HG03139 (cell line): Measurements from ENCODE around the gene RELL1.

ENCODE experiments used
- ATAC-seq: cut with Tn5 transposase; IDR thresholded peaks from one replicate; pipeline ENCODE4 v1.9.1; 2021; ENCODE audit not compliant: unreplicated experiment

The RELL1 gene

DNA sequence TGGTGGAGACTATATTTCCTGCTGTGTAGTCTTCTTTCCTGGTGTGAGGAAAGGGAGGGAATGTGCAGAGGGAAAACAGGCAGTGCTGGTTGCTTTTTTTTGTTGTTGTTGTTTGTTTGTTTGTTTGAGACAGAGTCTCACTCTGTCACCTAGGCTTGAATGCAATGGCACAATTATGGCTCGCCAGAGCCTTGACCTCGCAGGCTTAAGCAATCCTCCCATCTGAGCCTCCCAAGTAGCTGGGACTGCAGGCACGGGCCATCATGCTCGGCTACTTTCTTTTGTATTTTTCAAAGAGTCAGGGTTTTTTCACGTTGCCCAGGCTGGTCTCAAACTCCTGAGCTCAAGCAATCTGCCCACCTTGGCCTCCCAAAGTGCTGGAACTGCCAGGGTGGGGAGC, 82.5 kb downstream of the RELL1 start:
- no peak for ATAC-seq

DNA sequence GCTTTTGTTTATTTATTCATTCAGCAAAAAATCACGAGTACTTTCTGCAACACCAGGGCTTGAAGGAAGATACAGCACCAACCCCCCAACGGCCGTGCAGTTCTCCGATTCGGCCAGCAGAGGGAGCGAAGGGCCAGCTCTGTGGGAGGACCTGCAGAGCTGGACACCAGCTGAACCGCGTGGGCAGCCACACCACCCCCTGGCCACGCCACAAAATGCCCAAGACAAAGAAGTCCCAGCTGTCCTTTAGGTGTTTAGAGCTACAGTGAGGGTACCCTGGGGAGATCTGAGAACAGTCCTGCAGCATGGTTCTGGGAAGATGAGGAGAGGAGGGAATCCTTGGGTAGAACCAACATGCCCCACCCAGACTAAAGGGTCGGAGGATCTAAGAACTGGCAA, 83.1 kb downstream of the RELL1 start:
- ATAC-seq = peak; percentile 51

DNA sequence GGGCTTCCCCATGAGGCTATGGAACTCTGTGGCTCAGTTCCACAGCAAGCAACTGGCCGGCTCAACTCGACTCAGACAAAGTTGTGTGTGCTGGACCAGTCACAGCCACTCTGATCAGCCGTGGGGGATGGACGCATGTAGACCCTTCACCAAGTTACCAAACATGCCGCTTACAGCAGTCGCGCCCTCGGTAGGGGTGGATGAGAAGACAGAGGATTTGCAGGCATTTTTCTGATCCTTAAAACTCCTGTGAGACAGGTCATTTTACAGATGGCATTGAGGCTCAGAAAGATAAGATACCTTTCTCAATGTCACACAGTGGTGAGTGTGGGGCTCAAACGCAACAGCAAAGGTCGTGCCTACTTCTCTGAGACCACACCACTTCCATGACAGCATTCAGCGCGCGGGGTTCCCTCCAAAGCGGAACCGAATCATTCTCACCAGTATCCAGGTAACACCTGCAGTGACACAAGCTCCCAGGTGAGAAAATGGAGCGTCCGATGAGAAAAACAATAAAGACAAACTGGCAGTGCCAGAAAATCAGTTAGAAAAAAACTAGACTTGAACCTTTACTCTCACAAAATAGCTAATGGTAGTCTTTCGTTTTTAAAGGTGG, 83.6 kb downstream of the RELL1 start:
- ATAC-seq = no peak

DNA sequence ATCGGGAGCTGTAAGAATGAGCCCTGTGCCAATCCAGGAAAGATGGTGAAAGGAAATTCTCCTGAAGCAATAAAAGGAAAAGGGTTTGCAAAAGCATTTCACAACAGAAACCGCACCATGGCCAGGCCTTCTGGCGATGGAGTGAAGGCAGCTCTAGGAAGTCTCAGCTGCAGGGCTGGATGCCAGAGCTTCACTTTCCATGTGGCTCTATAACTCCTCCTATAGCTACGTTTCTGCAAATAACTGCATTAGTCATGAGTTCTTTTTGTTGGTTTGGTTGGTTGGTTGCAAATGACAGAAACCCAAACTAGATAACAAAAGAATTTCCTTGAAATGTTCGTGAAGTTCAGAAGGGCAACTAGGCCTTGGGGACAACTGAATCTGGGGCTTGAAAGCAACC, 84.6 kb downstream of the RELL1 start:
- ATAC-seq = no peak

DNA sequence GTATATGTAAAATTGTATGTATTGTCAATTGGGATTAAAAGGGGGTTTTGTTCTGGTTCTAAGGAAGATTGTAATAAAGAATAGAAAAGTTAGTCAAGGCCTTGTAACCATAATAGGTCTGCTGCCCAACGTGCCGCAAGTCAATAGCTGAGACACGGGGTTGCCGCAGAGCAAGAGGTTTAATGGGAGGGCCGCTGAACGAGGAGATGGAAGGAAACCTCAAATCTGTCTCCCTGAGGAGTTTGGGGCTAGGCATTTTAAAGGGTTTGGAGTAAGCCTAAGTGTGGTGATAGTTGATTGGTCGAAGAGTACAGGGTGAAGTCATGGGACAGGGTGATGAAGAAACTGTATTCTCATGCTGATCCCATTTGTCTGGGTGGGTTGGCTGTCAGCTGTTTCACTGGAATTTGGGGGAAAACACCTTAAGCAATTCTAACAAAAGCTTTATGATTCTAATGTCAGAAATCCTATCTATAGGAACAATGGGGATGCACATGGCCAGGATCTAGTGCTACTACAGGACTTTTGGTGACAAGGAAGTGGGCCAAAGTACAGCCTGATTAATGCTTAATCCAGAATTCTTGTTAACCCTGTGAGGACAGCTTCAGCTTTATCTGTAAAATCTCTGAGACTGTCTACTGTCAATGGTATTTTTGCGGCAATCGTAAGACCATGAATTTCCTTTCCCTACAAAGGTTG, 86.9 kb downstream of the RELL1 start:
- no peak for ATAC-seq

DNA sequence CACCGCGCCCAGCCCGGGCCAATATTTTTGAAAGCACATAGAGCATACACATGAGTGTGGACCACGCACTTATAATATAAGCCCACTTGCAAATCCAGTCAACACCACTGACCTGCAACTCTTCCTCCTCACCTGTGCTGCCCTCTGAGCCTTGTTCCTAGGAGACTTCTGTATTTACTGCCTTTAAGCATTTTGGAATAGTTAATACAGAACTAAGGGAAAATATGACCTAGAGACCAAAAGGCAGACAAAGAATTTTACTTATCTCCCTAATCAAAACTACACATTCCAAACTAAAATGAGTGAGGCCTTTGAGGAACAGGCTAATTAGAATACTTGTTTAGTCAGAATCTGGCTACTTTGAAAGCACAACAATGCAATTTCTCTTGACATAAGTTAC, 89.1 kb downstream of the RELL1 start:
- no peak for ATAC-seq

DNA sequence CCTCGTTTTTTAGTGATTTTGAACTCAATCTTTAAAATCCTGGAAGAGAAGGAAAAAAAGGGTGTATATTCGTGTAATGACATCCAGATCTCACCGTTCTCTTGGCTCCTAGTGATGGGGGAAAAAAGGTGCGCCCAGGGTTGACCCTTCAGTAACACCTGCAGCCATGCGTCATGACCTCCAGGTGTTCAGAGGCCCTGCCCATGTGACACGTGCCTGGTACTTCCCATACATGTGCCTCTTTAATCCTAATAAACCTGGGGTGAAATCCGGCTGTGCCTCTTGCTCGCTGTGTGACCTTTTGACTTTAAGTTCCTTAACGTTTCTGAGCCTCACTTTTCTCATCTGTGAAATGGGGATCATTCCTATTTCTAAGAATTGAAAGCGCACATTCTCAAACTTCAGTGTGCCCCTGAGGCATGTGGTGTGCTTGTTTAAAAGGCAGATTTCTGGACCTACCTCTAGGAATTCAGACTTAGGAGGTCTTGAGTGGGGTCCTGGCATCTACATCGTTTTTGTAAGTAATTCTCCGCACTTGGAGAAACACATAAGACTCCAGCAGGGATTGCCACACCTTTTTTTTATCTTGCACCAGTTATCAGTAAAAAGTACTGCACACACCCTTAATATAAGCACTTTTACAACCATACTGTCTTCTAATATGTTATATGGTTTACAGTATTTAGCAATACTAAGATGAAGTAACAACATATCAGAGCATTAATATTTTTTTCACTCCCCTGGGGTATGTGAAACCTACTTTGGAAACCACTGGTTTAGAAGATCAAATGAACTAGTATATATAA, 90.1 kb downstream of the RELL1 start:
- no peak for ATAC-seq

DNA sequence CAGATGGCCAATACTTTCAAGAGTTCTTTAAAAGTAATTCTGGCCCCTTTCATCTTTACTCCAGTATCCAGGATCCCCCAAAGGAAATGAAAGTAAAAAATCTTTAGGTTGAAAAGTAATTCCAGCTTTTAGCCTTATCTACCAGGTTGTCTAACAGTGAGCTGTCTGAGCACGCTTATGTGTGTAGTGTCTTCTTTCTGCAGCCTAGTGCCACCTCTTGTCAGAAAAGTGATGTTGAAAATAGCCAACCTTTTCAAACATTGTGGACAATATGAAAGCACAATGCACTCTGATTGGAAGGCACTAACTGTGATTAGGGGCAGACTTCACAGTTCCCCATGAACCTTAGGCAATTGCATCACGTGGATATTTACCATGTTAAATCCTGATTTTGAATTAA, 92.1 kb downstream of the RELL1 start:
- ATAC-seq = no peak

DNA sequence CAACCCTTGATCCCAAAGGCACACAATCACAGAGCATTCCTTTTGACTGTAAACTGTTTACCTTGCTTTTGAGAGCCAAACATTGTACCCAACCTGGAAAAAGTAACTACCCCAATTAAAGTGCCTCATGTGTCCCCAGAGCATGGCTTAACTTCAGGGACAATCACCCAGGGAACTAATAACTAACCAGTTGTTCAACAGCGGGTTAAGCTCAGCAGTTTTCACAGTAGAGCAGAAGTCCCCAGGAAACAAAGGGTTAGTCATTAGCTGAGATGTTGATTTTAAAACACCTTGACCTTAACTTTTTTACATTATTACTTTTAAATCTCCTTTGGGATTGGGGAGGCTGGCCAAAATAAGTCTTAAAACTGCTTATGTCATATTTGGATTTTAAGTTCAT, 94.8 kb downstream of the RELL1 start:
- ATAC-seq = no peak

DNA sequence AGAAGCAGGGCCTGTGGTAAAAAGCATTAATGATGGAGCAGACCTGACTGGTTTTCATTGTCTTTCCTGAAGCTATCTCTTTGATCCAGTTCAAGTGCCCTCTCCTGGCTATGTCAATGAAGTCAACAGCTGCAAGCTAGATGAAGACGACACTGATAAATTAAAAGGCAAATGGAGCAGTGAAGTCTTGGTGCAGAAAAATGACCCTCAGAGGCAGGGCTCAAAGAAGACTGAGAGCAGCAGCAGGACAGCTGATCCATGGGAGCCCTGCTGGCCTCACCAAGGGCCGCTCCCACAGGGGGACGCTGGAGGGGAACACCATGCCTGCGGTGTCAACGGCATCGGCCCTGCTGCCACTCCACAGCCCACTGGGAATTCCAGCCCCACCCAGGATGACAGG, 96.2 kb downstream of the RELL1 start:
- ATAC-seq = no peak

DNA sequence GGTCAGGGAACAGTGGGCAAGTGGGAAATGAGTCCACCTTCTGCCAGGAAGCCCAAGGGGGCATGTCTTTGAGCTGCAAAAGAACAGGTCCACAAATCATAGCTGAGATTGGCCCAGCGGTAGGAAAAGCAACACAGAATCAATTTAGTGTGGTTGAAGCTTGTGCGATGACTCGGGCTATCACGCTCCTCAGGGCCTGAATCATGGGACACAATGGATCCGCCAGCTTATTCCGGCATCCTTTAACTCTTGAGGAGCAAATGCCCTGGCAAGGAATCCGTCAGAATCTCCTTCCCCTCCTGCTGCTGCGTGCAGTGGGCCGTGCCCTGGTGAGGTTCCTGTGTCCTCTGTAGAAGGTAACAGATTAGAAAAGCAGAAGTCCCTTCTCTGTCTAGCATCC, 98.0 kb downstream of the RELL1 start:
- ATAC-seq = no peak

DNA sequence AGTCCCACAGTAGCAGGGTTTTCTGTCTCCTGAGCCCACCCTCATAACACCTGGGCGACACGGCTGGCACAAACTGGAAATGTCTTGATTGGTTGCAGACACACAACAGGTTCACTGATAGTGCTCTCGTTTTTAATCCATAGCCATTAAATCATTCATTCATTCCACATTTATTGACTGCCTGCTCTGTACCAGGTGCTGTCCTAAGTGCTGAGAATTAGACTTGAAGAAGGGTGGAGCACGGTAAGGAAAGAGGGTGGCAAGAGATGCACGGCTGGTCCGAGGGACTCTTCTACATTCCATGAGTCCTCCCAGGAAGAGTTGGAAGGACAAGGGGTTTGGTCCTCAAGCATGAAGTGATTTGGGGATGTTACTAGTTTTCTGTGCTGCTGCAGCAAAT, 100.0 kb downstream of the RELL1 start:
- no peak for ATAC-seq

DNA sequence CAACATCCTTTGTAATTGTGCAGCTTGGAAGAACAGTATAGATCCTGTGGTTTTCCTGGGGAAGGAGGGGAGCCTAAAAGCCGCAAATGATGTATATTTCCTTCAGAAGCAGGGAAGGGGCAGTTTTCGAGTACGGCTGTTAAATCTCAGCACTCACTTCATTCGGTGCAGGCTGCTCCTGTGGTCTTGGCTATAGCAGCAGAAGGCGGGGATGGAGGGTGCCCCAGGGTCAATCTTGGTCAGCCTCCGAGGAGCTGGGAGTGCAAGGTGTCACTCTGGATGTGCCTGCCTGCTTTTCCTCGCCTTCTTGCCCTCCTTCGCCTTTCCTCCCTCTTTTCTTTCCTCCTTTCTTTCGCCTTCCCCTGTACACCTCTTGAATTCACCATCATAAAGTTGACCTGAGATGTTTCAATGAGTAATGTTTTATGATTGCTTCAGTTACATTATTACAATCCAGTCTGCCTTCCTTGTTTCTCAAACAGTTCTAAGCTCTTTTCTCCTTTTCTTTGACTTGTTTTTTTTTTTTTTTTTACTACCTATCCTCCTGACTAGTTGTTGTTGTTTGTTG, 101.6 kb downstream of the RELL1 start:
- ATAC-seq = no peak

DNA sequence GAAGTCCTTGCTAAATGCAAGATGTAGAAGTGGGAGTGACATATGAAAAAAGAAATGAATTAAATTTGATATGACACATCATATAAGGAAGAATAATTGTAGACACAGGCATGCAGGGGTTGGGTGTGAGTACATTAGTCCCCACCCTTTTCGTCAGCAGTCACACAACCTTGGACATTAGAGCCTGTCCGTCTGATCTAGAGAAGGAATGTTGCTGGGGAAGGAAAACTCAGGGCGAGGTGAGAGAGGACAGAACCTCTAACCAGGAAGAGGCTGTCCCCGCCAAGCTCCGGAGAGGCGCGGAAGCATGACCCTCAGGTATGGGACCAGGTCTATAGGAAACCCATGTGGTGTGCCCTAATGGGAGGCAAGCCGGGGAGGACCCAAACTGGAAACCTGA, 102.1 kb downstream of the RELL1 start:
- ATAC-seq = no peak

DNA sequence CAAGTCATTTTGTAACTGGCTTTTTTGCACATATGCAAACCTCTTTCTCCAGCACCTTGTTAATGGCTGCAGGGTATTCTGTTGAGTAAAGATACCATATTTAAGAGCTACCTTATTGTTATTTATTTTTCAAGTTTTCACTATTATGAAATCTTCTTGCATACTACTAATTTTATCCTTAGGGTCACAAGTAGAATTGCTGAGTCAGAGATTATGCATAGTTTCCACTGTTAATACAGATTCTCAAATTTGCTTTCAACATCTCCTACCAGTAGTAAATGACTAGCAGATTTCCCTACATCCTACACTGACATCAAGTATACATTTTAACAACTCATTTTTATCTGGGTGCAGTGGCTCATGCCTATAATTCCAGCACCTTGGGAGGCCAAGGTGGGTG, 112.6 kb downstream of the RELL1 start:
- ATAC-seq = no peak

DNA sequence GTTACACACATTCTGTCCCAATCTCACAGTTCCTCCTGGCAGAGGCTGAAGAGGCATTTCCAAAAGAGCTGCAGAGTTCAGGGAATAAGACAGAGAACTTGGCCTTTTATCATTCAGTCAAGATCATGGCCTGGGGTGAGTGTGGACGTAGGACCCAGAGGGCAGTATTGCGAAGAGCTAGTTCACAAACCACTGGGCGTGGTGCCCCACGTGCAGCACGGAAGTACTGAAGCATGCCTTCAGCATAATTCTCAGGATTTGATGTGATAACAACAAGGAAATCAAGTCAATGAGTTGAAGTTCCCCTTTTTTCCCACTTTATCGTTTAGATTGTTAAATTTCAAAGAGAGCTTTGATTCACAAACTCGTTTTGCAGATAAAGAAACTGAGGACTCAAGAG, 117.7 kb downstream of the RELL1 start:
- no peak for ATAC-seq

DNA sequence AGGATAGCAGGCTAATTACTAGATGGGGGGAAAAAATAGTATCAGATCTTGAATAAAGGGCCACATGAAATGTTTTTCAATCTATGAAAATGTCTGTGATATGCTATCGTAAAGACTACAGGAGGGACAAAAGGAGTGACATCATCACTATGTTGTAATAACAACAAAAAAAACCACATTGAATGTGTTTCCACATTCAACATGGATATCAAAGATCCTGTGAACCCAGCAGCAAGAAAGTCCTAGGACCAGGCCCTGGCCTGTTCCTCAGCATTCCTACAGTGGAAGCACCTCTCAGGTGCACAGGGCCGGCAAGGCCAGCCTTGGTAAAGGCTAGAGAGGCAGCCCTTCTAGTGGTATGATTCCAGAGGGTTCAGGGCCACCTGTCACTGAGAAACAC, 118.3 kb downstream of the RELL1 start:
- ATAC-seq = no peak

DNA sequence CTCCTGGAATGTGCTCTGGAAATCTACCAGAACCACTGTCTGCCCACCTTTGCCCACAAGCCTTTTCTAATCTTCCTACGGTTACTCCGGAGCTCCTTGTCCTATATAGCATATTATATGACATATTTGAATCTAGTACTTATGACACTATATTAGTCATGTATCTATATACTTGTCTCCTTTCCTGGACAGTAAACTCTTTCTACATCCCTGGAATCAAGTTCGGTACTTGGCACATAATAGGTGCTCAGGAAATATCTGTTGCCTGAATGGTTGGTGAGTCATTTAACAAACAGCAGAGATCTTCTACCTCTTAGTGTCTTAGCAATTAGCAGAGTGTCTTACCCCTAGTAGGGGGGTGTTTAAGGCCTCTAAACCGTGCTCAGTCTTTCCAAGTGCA, 123.6 kb downstream of the RELL1 start:
- ATAC-seq = no peak

DNA sequence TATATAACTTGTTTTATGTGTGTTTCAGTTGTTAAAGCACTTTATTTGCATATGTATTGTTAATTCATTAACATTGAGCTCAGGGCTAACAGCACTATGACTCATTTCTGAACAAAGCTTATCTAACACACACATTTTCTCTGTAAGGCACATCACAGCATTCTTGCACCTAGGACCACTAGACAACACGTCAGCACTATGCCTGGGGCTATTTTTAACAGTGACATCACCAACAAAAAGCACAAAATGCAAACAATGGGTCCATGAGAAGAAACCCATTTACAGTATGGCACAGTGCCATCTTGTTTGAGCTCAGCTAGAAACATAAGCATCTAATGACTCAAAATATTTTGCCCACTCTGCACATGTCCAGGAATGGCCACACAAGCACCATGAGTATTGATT, 124.4 kb downstream of the RELL1 start:
- ATAC-seq = peak; percentile 93

DNA sequence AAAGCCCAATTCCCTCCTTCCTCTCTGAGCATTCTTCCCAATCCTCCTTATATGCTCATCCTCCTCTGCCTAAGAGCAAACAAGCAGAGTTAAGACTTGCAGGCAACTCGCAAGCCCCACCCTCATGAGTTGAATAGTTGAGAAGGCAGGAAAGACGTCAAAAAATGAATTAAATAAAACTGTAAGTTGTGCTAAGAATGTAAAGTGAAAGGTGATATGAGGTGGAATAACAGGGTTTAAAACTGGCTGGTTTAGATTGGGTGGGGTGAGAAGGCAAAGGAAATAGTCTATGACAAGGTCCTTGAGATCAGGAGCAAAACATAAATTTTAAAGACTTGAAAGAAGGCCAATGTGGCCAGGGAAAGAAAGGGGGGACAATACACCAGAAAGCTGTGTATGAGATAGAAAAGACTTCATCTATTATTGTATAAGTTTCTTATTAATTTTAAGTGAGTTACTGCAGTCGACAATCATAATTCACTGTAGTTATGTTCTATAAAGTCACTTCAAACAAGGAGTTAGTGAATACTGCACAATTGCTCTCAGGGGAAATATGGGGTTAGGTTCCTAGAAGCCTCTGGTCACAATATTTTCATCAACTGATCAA, 124.9 kb downstream of the RELL1 start:
- ATAC-seq = peak; percentile 2
